Heart left ventricle (tissue), 13 donors: ENCODE results near the gene UROC1.

Source experiments
- POLR2A ChIP-seq, 2 donors: fragments of 450-650 bp; IDR thresholded peaks; one replicate each; pipeline ENCODE4 v1.6.1; 2017; ENCODE audit warnings: antibody characterized with exemption in 2 of 2, mild to moderate bottlenecking in 2 of 2, moderate library complexity in 2 of 2
- TF ChIP-seq, protein P1 (sequence below), 12 donors: fragments of 200-600 bp; sonication (generic) in 4 of 12; IDR thresholded peaks; one replicate each; pipeline versions ENCODE4 v1.5.0 to v1.8.0; 2018 to 2022; ENCODE audit warnings: antibody characterized with exemption in 12 of 12, mild to moderate bottlenecking in 5 of 12
- donor health status: ischemic (EF 13 %, LVEDD 7.1; RV severe dilation, severe dysfunction).
- donor health status: DM: no; HTN: yes; CAD: no.
- donor health status: DM: no; HTN: no; CAD: no.
- donor health status: ischemic (EF 25% LVEDD 6.9; RV normal size, moderate dysfunction).
- donor health status: ischemic (EF 25% LVEDD 5.7; RV mildly dilated, moderate dysfunction).
- donor health status: ischemic (EF 35%, LVEDD 5.7; RV mildly dilated, moderate dysfunction).
- donor health status: nonischemic (EF 11% LVEDD 7.7; RV severe dilation, severe dysfunction).
- donor health status: DM: yes; HTN: yes; CAD: no.
- donor health status: PGD.
- donor health status: ischemic (EF 29% LVEDD 5.4; RV normal size, mild dysfunction).
- donor health status: nonischemic (EF 23%, LVEDD 6.1; RV moderate dilation, normal function).

DNA sequence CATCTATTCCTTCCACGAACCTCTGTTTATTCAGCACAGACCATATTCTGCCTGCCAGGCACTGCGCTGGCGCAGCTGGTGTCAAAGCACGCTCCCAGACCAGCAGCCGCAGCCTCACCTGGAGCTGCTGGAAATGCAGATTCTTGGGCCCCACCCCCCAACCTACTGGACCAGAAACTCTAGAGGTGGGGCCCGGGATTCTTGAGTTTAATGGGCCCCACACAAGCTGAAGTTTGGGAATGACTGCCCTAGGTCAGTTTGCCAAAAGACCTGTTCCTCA is 13.4 kb upstream of the UROC1 start:
- TF ChIP-seq, protein P1, sequence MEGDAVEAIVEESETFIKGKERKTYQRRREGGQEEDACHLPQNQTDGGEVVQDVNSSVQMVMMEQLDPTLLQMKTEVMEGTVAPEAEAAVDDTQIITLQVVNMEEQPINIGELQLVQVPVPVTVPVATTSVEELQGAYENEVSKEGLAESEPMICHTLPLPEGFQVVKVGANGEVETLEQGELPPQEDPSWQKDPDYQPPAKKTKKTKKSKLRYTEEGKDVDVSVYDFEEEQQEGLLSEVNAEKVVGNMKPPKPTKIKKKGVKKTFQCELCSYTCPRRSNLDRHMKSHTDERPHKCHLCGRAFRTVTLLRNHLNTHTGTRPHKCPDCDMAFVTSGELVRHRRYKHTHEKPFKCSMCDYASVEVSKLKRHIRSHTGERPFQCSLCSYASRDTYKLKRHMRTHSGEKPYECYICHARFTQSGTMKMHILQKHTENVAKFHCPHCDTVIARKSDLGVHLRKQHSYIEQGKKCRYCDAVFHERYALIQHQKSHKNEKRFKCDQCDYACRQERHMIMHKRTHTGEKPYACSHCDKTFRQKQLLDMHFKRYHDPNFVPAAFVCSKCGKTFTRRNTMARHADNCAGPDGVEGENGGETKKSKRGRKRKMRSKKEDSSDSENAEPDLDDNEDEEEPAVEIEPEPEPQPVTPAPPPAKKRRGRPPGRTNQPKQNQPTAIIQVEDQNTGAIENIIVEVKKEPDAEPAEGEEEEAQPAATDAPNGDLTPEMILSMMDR (IDR thresholded peaks at IDR 0.05), result no peak
- TF ChIP-seq POLR2A (IDR thresholded peaks at IDR 0.05), result no peak
